CD14-positive monocyte (primary cell): ENCODE data around the gene ALG10B. TPM values are rescaled to one million over a fixed set of nuclear protein-coding genes. Genes with fewer than 3 reads are reported as not detected.
"Not testable (repeated sequence)": the region's sequence is repeated elsewhere in the genome, so short reads cannot be mapped to it uniquely, and the experiment has no call there.

Experiments used
- DNase-seq, 3 donors: peaks; one replicate each; pipeline ENCODE4 v3.0.0-alpha.2; 2011 to 2022
- H2AFZ ChIP-seq: 2 replicates; pipeline ENCODE4 v1.6.0; 2012; ENCODE audit warnings: mild to moderate bottlenecking, low read depth, low read length, inconsistent platforms; ENCODE audit not compliant: insufficient read depth, poor library complexity, severe bottlenecking
- H3K27ac ChIP-seq, 2 donors: 1 replicate in 1 of 2; 2 replicates in 1 of 2; pipeline ENCODE4 v1.5.1; 2012 to 2013; ENCODE audit warnings: low read length in 2 of 2, control low read depth in 1 of 2, inconsistent platforms in 1 of 2, low read depth in 1 of 2, mild to moderate bottlenecking in 1 of 2
- H3K27me3 ChIP-seq, 2 donors: one replicate each; pipeline versions ENCODE4 v1.6.0 to v1.6.1; 2011 to 2013; ENCODE audit warnings: low read length in 2 of 2; ENCODE audit not compliant: control insufficient read depth in 2 of 2, insufficient read depth in 2 of 2
- H3K36me3 ChIP-seq, 2 donors: replicated peaks in 1 of 2; 1 replicate in 1 of 2; 2 replicates in 1 of 2; pipeline versions ENCODE4 v1.5.1 to v1.6.1; 2012 to 2013; ENCODE audit warnings: low read length in 2 of 2, control low read depth in 1 of 2, inconsistent platforms in 1 of 2, mild to moderate bottlenecking in 1 of 2; ENCODE audit not compliant: insufficient read depth in 2 of 2, control insufficient read depth in 1 of 2
- H3K4me1 ChIP-seq, 2 donors: 1 replicate in 1 of 2; 2 replicates in 1 of 2; pipeline versions ENCODE4 v1.5.1 to v1.6.1; 2012 to 2013; ENCODE audit warnings: low read length in 2 of 2, control low read depth in 1 of 2, inconsistent platforms in 1 of 2, mild to moderate bottlenecking in 1 of 2, moderate library complexity in 1 of 2; ENCODE audit not compliant: insufficient read depth in 2 of 2, control insufficient read depth in 1 of 2
- H3K4me2 ChIP-seq: replicated peaks from 2 replicates; pipeline ENCODE3; 2012; ENCODE audit warnings: low read length, moderate library complexity, mild to moderate bottlenecking; ENCODE audit not compliant: poor library complexity, severe bottlenecking; ENCODE audit errors: extremely low read depth
- H3K4me3 ChIP-seq, 3 experiments: fragments of 200-600 bp in 1 of 3; sonication (generic) in 1 of 3; replicated peaks in 1 of 3; 1 replicate in 2 of 3; 2 replicates in 1 of 3; pipeline ENCODE4 v1.5.1; 2011 to 2013; ENCODE audit warnings: low read length in 3 of 3, mild to moderate bottlenecking in 3 of 3, control low read depth in 2 of 3, low read depth in 2 of 3, inconsistent platforms in 1 of 3, moderate library complexity in 1 of 3
- H3K79me2 ChIP-seq: 2 replicates; pipeline ENCODE4 v1.6.0; 2012; ENCODE audit warnings: mild to moderate bottlenecking, control low read depth, inconsistent platforms, low read length, moderate library complexity; ENCODE audit not compliant: insufficient read depth
- H3K9ac ChIP-seq: 2 replicates; pipeline ENCODE4 v1.6.0; 2017; ENCODE audit warnings: low read length, mild to moderate bottlenecking; ENCODE audit not compliant: insufficient read depth, poor library complexity, severe bottlenecking
- H3K9me3 ChIP-seq, 2 donors: replicated peaks in 1 of 2; 1 replicate in 1 of 2; 2 replicates in 1 of 2; pipeline versions ENCODE4 v1.5.1 to v1.6.1; 2012 to 2013; ENCODE audit warnings: low read length in 2 of 2, control low read depth in 1 of 2; ENCODE audit not compliant: control insufficient read depth in 1 of 2, insufficient read depth in 1 of 2
- H4K20me1 ChIP-seq: 2 replicates; pipeline ENCODE4 v1.6.0; 2012; ENCODE audit warnings: mild to moderate bottlenecking, low read length, control low read depth, moderate library complexity; ENCODE audit not compliant: insufficient read depth
- H3K27ac Mint-ChIP-seq, 7 donors: one replicate each; pipeline ENCODE4 v1.8.0; 2020; ENCODE audit warnings: mild to moderate bottlenecking in 7 of 7, mixed read lengths in 7 of 7, moderate library complexity in 6 of 7, inconsistent platforms in 2 of 7
- H3K27me3 Mint-ChIP-seq, 3 donors: one replicate each; pipeline ENCODE4 v1.8.0; 2021 to 2022; ENCODE audit warnings: low read depth in 3 of 3, mild to moderate bottlenecking in 3 of 3, mixed read lengths in 3 of 3, moderate library complexity in 3 of 3, inconsistent platforms in 1 of 3
- H3K36me3 Mint-ChIP-seq, 2 donors: one replicate each; pipeline ENCODE4 v1.8.0; 2020; ENCODE audit warnings: mixed read lengths in 2 of 2, inconsistent platforms in 1 of 2, mild to moderate bottlenecking in 1 of 2
- H3K4me1 Mint-ChIP-seq: one replicate; pipeline ENCODE4 v1.8.0; 2020; ENCODE audit warnings: mild to moderate bottlenecking, mixed read lengths
- H3K4me3 Mint-ChIP-seq, 2 donors: one replicate each; pipeline ENCODE4 v1.8.0; 2020; ENCODE audit warnings: mild to moderate bottlenecking in 2 of 2, mixed read lengths in 2 of 2, moderate library complexity in 1 of 2
- H3K9me3 Mint-ChIP-seq, 7 donors: one replicate each; pipeline ENCODE4 v1.8.0; 2020 to 2022; ENCODE audit warnings: mixed read lengths in 7 of 7, mild to moderate bottlenecking in 6 of 7, moderate library complexity in 6 of 7, inconsistent platforms in 2 of 7
- WGBS: methylation state at CpG from one replicate; pipeline ENCODE4 v1.1.5; 2013; ENCODE audit warnings: missing lambda C conversion rate; ENCODE audit not compliant: insufficient coverage; 5-methylcytosine and 5-hydroxymethylcytosine counted together
- intact Hi-C, 2 donors: fragments of 100-400 bp; cut with micrococcal nuclease; formaldehyde crosslinking; loops; one replicate each; pipeline versions ENCODE4 v1.15.0 to v1.15.1; 2023
- polyA plus RNA-seq, 3 donors: library from polyadenylated mRNA; depleted of rRNA in 1 of 3; unstranded in 2 of 3; stranded (reverse) in 1 of 3; fragments of 300-500 nt in 2 of 3; fragments of >200 nt in 1 of 3; fragmentation: Illumina TruSeq in 2 of 3; gene quantifications; 1 replicate in 2 of 3; 2 replicates in 1 of 3; pipeline ENCODE4 v1.2.3, GENCODE V29; 2012 to 2021
- TF ChIP-seq, protein P1 (sequence below): fragments of 200-600 bp; IDR thresholded peaks from one replicate; pipeline ENCODE4 v1.8.0; 2022; ENCODE audit warnings: antibody characterized with exemption, mild to moderate bottlenecking

ALG10B gene
- polyA plus RNA-seq, 3 donors = 1.2 to 2.2 (median 1.6) TPM

DNA sequence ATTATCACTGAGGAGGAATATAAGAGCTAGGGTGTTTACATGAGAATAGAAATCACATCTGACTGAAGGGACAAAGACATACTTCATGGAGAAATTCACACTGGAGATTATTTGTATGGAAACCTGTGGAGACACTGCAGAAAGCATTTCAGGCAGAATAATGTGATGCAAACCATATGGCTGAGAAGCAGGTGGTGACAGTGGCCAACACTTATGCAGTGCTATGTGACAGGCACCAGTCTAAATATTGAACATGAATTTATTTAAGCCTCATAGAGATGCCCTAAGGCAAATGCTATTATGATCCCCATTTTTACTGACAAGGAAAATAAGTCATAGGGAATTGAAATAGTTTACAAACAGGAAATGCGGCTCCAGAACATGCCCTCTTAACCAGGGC, 16.2 kb downstream of the ALG10B start:
- intact Hi-C loops = loop anchor here in 1 of 2 donors (10.0 kb wide), 1 partner anchor 942 kb away; no protein-coding TSS in a partner anchor
- H3K4me1 Mint-ChIP-seq = peaks cover 3% of the 10 kb centered on the region
- H4K20me1 ChIP-seq = no peaks in the 10 kb centered on the region
- no peak overlapping the region for H3K4me3 Mint-ChIP-seq
- no peak for DNase-seq
- H3K36me3 ChIP-seq = no peaks in the 10 kb centered on the region
- H3K79me2 ChIP-seq = no peaks in the 10 kb centered on the region
- peaks cover 0 to 2% (median 0%) of the 10 kb centered on the region in 3 donors for H3K27me3 Mint-ChIP-seq
- no peak overlapping the region for H3K27ac Mint-ChIP-seq
- no peak overlapping the region for H3K4me3 ChIP-seq
- no CpG with 5 or more reads among the region's 1 CpG for WGBS
- H3K4me1 ChIP-seq = peaks cover 0 to 4% of the 10 kb centered on the region in 2 donors
- H3K9me3 ChIP-seq = peaks cover 0 to 7% of the 10 kb centered on the region in 2 donors
- H3K9ac ChIP-seq = no peak overlapping the region
- H2AFZ ChIP-seq = no peak overlapping the region
- H3K36me3 Mint-ChIP-seq = no peaks in the 10 kb centered on the region
- TF ChIP-seq, protein P1, sequence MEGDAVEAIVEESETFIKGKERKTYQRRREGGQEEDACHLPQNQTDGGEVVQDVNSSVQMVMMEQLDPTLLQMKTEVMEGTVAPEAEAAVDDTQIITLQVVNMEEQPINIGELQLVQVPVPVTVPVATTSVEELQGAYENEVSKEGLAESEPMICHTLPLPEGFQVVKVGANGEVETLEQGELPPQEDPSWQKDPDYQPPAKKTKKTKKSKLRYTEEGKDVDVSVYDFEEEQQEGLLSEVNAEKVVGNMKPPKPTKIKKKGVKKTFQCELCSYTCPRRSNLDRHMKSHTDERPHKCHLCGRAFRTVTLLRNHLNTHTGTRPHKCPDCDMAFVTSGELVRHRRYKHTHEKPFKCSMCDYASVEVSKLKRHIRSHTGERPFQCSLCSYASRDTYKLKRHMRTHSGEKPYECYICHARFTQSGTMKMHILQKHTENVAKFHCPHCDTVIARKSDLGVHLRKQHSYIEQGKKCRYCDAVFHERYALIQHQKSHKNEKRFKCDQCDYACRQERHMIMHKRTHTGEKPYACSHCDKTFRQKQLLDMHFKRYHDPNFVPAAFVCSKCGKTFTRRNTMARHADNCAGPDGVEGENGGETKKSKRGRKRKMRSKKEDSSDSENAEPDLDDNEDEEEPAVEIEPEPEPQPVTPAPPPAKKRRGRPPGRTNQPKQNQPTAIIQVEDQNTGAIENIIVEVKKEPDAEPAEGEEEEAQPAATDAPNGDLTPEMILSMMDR = no peak
- no peaks in the 10 kb centered on the region for H3K27me3 ChIP-seq
- no peak overlapping the region for H3K4me2 ChIP-seq
- H3K9me3 Mint-ChIP-seq = peaks cover 0 to 12% (median 8%) of the 10 kb centered on the region in 7 donors
- no peak overlapping the region for H3K27ac ChIP-seq

DNA sequence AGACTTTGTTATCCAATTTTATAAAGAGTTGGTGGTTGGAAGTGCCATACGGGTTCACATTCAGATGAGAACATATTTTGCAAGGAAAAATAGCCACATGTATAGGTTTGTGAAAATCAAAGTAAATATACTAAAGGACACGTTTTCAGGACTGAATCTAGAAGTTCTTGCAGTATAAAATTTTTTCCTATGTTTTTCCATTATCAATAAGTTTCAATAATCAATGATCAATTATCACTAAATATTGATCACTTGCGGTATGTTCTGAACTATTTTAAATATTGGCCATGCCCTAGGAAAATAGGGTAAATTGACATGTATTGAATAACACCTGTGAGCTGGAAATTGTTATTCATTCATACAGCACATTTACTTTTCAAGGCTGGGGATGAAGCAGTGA, 25.9 kb downstream of the ALG10B start:
- Histone ChIP-seq H3K4me1 (no peaks in the 10 kb centered on the region), H3K36me3 (no peaks in the 10 kb centered on the region), H3K9ac (no peak overlapping the region), H3K4me3 (no peak overlapping the region), H4K20me1 (no peaks in the 10 kb centered on the region), H3K27me3 (no peaks in the 10 kb centered on the region), H3K4me2 (no peak overlapping the region), H2AFZ (no peak overlapping the region), H3K79me2 (no peaks in the 10 kb centered on the region), H3K27ac (no peak overlapping the region), H3K9me3 (peaks cover 5 to 13% of the 10 kb centered on the region in 2 donors)
- H3K9me3 Mint-ChIP-seq = peaks cover 12 to 18% (median 15%) of the 10 kb centered on the region in 7 donors
- no peaks in the 10 kb centered on the region for H3K27me3 Mint-ChIP-seq
- intact Hi-C loops = no loop called here
- no peak for DNase-seq
- H3K36me3 Mint-ChIP-seq = no peaks in the 10 kb centered on the region
- H3K4me3 Mint-ChIP-seq = no peak overlapping the region
- WGBS = no CpG with 5 or more reads among the region's 3 CpGs
- TF ChIP-seq, protein P1 = no peak
- H3K27ac Mint-ChIP-seq = no peak overlapping the region
- H3K4me1 Mint-ChIP-seq = no peaks in the 10 kb centered on the region

- H3K27ac Mint-ChIP-seq, H4K20me1 ChIP-seq, H3K27me3 ChIP-seq, H3K79me2 ChIP-seq, DNase-seq, H3K4me1 ChIP-seq, H3K36me3 Mint-ChIP-seq, H3K9ac ChIP-seq, H3K27me3 Mint-ChIP-seq, H3K27ac ChIP-seq, H3K4me2 ChIP-seq, H2AFZ ChIP-seq, H3K4me1 Mint-ChIP-seq, H3K36me3 ChIP-seq, intact Hi-C loops, H3K4me3 Mint-ChIP-seq, H3K4me3 ChIP-seq: not testable (repeated sequence)
- H3K9me3 Mint-ChIP-seq = peaks cover 12 to 23% (median 18%) of the 10 kb centered on the region in 7 donors
- 67% methylated on average over 3 of the region's 4 CpGs for WGBS
- H3K9me3 ChIP-seq = peaks cover 5 to 13% of the 10 kb centered on the region in 2 donors
Measured at GRCh38 chr12:38343256-38343655, 26.7 kb downstream of the ALG10B start.
